SIG-M5 (cell line): ENCODE measurements around the gene UBL4B.

Source experiments
- DNase-seq: peaks from one replicate; lab custom pipeline; 2025; lab: John Stamatoyannopoulos, UW

Gene UBL4B

DNA sequence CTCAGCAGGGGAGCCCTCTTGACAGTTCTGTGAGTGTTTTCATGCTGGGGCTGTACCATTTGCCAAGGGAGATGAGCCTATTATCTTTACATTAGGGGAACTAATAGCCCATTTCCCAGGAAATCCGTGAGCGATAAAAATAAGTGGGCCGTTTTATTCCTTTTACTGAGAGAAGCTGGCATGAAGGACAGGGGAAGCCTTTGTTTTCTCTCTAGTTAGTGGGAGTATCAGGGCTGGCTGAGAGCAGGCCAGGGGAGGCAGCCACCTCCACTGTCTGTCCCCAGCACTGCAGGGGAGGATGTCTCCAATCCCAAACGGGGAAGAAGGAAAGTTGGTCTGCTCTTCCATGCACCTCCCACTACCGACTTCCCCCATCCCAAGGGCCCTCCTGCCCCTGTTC, 2.5 kb downstream of the UBL4B start:
- DNase-seq, result no peak

DNA sequence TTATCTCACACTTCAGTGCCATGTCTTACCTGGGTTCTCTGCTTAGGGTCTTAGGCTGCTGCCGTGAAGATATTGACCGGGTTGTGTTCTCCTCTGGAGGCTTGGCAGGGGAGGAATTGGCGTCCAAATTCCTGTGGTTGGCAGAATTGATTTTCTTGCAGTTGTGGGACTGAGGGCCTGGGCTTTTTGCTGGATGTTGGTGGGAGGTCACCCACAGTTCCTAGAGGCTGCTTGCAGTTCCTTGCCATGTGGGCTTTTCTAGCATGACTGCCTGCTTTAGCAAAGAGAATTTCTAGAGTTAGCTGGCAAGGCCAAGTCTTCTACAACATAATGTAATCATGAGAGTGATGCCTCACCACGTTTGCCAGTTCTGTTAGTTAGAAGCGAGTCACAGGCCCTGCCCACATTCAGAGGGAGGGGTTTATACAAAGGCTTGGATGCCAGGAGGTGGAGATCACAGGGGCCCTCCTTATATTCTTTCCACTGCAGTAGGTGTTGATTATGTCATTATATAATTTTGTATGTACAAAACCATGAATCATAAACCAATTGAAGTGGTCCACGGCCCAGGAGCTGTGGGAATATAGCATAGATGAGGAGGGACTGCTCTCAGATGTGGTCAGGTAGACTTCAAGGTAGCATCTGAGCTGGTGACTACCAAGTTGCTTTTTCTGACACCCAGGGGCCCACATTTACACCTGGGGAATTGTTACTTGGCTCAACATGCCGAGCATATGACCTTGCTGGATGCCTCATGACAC, 6.6 kb downstream of the UBL4B start:
- no peak for DNase-seq

DNA sequence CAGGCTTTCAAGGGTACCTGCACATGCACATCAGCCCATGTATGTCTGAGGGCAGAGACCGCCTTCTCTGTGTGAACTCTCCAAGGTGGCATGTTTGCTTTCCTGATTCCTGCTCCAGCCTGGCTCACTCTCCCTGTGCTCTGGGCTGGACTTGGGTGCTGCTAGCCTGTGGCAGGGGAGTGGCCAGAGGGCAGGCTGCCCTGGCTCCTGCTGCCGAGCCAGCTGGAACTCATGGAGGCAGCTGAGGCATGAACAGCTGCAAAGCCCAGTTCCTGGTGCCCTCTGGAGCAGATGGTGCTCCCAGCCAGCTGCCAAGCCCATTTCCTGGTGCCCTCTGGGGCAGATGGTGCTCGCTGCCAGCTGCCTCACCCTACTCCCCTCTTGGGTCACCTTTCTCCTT, 7.6 kb downstream of the UBL4B start:
- DNase-seq, result no peak

DNA sequence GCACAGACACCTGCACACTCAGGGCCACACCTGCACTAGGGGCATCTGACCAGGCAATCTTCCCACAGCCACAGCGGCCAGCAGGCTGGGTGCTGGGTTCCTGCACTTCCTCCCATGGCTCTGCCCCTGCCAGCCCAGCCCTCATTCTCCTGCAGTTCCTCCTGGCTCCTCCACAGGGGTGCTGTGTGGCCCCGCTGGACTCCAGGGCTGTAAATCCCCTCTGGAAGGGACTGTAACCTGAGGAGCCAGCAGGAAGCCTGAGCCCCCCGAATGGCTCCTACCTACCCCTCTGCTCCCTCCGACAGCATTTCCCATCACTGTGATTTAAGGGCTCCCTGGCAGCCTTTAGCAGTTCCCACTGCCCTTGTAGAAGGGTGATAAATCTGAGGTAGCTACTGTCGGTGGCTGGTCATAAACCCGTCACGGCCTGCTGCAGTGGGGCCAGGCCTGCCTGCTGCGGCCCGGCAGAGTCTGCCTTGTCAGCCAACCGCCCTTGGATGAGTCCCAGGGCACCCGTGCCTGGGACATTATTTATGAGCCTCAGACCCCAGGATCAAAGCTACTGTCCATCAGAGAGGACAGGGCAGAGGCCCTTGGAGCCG, 8.8 kb downstream of the UBL4B start:
- DNase-seq, result no peak

DNA sequence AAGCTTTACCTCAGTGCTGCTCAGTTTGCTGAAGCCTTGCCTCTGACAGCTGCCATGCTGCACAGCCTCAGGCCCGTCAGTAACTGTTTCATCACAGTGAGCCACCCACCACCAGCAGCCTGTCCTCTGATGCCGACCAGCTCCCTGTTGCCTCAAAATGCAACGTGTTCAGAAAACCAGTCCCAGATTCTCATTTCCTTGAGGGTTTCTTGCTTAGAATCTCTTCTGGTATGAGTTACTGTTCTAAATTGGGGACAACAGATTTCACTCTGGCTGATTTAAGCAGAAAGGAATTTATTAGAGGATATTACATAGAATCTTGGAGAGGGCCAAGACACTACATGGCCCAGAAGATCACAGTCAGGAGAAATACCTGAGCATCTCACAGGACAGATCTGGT, 11.0 kb downstream of the UBL4B start:
- DNase-seq, result no peak

DNA sequence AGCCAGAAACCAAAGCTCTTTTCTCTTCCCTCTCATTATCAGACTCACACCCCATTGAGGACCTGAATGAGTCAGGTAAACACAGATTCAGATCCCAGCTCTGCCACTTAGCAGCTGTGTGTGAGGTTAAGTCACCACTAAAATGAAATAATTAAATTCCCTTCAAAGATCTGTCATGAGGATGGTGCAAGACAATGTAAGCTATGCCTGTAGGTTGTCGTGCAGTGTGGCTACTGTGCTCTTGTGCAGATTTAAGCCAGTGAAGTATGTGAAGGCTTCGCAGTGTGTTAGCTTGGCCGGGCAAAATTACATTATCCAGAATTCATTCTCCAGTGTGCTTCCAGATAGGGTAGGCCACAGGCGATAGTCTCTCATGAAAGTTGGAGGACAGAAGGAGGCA, 13.6 kb downstream of the UBL4B start:
- DNase-seq, result no peak

DNA sequence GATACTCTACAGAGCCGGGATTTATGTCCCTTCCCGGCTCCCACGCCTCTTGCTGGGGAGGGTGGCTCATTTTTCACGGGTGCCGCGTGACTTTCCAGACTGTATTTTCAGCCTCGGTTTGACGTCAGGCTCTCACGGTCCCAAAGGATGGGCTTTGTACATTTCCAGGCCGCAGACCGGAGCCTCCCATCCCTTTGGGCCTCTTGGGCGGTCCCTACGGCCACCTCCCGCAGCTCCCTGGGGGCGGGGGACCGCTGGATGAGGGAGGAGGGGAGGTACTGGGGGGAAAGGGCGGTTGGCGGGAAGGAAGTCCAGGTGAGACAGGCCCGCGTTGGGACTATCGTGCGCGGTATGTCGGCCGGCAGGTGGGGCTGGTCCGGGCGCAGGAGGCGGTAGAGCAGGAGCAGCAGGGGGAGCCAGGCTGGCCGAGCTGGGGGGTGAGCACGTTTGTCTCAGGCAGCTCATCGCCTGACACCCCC, 17.9 kb downstream of the UBL4B start:
- DNase-seq, result no peak

DNA sequence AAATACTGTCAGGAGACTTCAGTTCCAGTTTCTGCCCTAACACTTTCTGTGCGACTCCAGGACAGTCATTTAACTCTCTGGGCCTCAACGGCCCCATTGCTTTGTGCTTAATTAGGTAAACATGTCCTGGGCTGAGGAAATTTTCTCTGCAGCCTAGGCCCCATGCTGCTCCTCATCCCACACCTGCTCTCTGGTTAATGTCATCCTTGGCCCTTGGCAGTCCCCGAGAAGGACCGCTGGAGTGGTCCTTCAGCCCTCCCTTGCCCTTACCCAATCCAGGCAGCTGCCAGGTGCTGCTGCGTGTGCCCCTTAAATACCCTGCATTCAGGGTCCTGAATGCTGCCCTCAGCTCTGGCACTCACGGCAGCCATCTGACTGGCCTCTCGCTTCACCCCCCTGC, 18.7 kb downstream of the UBL4B start:
- no peak for DNase-seq

DNA sequence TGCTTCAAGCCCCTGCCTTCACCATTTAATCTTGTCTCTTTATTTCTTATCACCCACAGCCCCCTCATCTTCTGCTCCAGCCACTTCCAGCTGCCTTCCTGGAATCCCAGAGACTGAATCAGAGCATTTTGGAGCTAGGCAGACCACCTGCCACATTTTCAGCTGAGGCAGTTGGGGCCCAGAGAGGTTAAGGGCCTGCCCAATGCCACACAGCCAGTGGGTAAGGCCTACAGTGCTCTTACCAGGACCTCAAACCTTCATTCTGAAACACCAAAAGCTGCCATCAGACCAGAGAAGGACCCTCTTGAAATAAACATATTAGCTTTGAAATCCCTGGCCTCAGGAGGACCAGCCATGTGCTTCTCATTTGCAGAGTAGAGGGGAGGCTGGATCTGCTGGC, 20.4 kb downstream of the UBL4B start:
- no peak for DNase-seq

DNA sequence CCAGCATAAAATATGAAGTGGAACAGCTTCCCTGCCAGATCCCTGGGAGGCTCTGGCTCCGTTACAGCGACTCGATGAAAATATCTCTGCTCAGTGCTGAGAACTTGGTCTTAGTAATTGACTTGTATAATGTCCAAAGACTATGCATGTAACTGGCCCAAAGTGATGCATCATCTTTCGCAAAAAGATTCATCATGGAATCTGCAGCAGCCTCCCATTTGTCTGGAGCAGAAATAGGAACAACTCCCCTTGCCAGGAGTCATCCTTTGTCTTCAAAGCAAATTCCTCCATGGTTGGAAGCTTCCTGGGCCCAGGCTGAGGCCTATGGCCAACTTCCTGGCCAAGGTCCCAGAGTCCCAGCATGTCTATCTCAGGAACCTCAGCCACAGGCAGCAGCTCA, 21.2 kb downstream of the UBL4B start:
- no peak for DNase-seq

DNA sequence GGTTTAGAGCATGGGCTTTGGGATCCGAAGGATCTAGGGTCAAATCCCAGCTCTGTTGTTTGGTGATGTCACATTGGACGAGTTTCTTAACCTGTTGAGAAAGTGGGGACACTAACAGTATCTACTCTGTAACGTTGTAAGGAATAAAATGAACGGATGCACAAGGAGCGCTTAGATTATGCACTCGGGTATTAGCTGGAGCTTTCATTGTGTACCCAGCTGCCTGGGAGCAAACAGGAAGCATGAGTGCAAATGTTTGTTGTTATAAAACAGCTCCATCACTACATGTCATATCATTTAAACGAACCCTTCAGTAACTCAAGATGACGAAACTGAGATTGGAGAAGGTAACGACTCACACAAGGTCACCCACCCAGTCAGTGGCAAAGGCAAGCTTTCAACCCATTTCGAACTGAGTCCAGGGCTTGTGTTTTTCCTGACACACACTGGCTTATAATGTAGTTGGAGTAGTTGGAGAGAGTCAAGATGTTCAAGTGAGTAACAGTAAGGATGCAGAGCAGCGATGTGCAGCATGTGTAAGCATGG, 21.9 kb downstream of the UBL4B start:
- DNase-seq, result no peak

DNA sequence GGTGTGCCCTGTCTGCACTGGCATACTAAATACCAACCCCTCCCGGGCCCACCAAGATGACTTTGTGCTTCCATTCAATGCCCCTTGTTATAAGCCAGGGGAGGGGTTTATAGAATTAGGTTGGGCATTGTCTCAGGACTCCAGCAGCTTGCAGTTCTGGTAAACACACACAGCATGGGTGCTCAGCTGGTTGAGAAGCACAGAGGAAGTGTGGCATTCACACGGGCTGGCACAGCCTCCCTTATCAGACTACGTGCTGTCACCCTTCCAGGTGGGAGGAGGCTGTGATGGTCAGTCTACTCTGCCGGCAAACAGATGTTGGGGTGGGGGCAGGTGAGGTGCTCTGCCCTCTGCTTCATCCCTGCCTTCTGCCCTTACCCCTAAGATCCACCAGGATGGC, 23.0 kb downstream of the UBL4B start:
- DNase-seq, result no peak

DNA sequence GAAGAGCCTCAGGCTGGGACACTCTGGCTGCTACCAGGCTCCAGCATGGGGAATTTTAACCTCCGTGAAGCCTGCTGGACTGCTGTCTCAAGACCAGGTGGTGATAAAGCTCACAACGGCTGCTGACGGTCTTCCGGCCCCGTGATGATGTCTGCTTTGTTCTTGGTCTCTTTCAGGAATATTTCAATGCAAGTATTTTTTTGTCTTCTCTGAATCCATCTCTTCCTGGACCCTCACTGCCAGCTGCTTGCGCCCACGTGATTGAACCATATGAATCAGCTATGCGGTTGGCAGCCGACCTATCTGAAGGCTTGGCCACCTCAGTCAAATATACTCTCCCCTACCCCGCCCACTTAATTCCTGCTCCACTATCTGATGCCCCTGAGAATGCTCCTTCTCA, 23.4 kb downstream of the UBL4B start:
- DNase-seq, result no peak

DNA sequence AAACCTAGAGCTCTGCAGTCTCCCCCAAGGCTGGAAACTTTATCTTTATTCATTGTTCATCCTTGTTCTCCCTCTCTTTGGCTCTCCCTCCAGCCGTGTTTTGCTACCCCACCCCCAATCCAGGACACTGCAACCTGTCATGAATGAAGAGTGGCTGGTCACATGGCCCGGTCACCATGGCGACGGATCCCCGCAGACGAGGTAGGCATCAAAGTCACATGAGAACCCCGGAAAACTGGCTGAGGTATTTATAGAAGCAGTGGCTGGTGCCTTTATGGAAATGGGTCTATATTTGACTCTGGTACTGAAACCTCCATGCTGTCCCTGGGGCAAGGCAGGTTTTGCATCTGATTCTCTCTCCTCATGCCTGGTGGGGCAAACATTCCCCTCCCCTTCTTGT, 24.7 kb downstream of the UBL4B start:
- no peak for DNase-seq

DNA sequence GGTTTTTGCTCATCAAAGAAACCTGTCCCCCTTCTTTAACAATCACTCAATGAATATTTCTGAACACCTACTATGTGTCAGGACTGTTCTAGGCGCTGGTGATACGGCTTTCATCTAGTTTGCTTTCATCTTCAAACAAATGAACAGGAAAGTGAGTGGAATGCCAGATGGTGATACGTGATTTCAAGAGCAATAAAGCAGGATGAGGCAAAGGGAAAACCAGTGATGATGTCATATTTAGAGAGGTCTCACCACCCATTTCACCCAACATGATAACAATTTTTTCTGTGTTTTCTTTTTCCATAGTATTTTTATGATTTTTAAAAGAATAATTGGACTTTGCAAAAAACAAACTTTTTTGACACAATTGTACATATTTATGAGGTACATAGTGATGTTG, 26.7 kb downstream of the UBL4B start:
- DNase-seq, result no peak

DNA sequence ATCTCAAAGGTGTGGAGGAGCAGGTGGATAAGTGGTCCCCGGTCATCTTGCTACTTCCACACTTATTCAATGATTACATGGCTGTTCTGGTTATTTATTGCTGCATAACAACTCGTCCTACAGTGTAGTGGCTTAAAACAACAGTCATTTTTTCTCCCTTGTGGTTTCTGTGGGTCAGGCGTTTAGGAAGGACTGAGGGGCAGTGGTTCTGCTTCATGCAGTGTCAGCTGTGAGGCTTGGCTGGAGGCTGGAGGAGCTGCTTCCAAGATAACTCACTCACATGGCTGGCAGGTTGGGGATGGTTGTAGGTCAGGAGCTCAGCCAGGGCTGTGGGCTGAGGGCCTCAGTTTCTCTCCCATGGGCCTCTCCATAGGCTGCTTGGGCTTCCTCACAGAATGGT, 32.1 kb downstream of the UBL4B start:
- DNase-seq, result no peak

DNA sequence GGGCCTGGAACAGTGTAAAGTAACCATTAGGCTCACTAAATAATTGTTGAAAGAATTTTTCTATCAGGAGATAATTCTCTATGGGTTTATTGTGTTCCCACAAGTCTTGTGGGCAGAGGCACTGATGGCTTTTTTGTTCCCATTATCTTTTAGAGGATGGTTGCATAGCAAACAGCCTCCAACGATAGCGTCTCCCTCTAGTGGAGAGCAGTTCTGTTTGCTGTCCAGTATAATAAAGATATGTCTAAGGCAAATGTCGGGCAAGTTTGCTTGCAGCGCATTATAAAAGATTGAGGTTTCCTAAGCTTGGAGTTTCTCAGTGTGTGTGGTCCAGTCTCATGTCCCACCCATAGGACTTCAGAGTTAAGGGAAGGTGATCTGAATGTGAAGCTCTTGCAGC, 36.7 kb downstream of the UBL4B start:
- DNase-seq, result no peak

DNA sequence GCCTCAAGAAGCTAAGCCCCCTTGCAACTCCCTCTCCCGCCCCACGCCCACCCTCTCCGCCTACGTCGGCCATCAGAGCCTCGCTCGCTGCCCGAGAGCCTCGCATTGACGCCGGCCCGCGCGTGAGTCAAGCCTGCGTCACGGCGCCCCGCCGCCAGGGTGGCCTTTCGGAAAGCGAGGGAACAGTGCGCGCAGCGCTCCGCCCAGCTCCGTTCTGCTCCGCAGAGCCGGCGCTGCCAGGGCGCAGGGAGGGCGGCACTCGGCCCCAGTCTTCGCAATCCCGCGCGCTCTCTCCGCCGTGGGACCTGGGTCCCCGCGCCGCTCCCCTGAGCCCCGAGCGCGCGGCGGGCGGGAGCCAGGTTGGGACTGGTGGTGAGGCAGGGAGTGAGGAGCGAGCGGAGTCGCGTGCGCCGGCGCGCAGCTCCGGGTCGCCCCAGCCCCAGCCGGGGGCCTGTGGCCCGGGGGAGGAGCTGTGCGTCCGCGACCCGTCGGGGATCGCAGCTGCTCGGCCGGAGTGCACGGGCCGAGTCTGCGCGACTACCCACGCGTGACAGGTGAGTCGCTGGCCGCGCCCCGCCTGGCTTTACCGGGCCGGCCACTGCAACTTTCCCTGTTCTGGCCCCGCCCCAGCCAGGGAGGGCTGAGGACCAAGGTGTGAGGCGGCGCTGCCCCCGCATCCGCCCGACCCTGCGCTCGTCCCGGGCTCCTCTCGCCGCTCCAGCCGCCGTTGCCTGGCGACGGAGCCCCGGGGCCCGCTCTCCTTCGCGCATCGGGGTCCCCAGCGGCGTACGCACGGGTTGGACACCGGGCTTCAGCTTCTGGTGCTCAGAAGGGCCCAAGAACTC, 38.3 kb downstream of the UBL4B start, which contains the start of gene SLC6A17:
TSS of gene SLC6A17 (plus strand) at position 165 of the 845 bp plus-strand sequence. CDS start 16,436 bp downstream, outside the sequence.
- DNase-seq, result no peak

DNA sequence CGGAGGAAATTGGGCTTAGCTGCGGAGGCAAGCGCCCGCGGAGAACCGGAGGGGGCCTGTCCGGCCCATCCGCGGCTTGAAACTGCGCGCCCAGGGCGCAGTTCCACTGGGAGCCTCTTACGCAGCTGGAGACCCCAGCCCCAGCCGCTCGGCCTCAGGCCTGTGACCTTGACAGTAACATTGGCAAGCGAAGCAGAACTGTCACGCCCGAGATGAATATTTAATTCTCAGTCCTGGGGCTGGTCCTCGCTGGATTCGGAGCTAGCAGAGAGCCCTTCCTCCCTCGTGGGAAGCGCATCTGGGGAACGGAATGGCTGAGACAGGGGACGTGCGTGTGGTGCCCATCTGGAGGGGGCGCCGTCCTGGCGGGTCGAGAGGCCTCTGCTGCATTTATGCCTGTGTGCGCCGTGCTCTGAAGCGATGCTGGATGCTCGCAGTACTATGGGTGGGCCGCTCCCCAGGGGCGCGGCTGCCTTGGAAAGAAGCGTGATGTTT, 39.0 kb downstream of the UBL4B start:
- no peak for DNase-seq

DNA sequence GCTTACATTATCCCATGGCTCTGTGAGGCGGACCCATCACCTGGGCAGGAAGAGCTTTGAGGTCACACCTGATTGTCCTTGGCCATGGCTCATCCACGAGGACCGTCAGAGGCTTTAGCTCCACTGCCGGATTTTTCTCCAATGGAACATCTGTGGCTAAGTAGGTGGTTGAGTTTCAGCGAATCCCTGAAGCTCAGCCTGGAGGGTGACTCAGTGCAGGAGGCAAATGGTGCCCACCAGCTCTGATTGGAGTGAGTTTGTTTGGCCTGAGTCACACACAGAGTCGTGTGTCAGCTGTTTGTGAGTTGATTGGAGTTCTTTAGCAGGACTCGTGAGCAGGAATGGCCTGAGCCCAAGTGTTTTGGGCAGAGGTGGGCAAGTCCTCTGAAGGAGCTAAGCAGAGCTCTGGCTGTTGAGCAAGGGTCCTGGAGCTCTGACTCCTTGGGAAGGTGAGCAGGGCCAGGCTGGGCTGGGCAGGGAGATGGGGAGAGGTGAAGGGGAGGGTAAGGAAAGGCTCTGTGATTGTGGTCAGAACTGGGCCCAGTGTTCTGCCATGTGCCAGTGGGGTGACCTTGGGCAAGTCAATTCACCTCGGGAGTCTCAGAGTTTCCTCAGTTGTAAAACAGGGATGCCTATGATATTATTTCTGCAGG, 40.0 kb downstream of the UBL4B start:
- DNase-seq, result no peak

DNA sequence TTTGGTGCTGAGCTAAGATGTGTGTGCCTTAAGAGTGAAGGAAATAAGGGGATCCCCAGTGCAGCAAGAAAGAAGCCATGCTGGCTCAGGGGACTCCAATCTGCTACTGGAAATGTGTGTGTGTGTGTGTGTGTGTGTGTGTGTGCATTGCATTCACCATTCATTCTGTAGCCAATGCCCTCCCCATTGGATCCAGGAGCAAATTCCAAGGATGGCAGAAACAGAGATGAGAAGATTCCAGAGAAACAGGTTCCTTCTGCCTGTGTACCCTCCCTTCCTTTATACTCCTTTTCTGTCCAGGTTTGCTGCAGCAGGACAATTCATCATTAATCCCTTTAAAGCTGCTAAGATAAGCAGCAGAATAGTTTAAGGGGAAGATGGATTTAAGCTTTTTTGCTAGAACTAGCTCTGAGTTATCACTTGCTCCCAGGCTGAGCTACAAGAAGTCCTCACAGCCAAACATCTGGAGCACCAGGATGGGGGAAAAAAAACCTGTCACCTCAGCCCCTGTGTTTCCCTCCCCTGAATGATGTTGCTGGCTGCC, 41.2 kb downstream of the UBL4B start:
- no peak for DNase-seq
